Nephron (organoid): Measurements from ENCODE around the gene IRF2BP1.
"Not testable (repeated sequence)": the region's sequence is repeated elsewhere in the genome, so short reads cannot be mapped to it uniquely, and the experiment has no call there.

Experiments
- H3K27ac Mint-ChIP-seq, 3 experiments: 2 replicates each; pipeline ENCODE4 v1.8.0; 2020; ENCODE audit warnings: mixed read lengths in 3 of 3, mild to moderate bottlenecking in 2 of 3, moderate library complexity in 1 of 3
- H3K27me3 Mint-ChIP-seq: 2 replicates; pipeline ENCODE4 v1.8.0; 2021; ENCODE audit warnings: low read depth, mild to moderate bottlenecking, moderate library complexity, mixed read lengths
- H3K36me3 Mint-ChIP-seq: 2 replicates; pipeline ENCODE4 v1.8.0; 2020; ENCODE audit warnings: low read depth, mixed read lengths
- H3K4me1 Mint-ChIP-seq: 2 replicates; pipeline ENCODE4 v1.8.0; 2020; ENCODE audit warnings: mixed read lengths
- H3K4me3 Mint-ChIP-seq, 3 experiments: 2 replicates each; pipeline ENCODE4 v1.8.0; 2020; ENCODE audit warnings: mild to moderate bottlenecking in 3 of 3, mixed read lengths in 3 of 3, moderate library complexity in 2 of 3
- H3K9me3 Mint-ChIP-seq: 2 replicates; pipeline ENCODE4 v1.8.0; 2020; ENCODE audit warnings: mixed read lengths
- CTCF ChIP-seq, 3 experiments: fragments of 200-600 bp; sonication (generic); IDR thresholded peaks; one replicate each; pipeline ENCODE4 v1.5.0; 2021; ENCODE audit warnings: antibody characterized with exemption in 3 of 3; ENCODE audit not compliant: unreplicated experiment in 3 of 3

Gene IRF2BP1

DNA sequence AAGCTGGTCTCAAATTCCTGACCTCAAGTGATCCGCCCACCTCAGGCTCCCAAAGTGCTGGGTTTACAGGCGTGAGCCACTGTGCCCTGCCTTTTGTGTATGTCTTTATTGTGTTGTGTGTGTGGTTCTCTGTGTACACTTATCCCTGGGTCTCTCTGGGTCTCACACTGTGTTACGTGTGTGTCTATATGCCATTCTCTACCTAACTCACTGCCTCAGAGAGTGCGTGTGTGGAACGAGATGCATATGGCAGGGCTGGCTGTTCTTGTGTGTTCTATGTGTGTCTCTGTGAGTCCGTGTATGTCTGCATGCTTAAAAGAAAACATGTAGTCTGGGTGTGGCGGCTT, 11.3 kb downstream of the IRF2BP1 start:
- H3K9me3 Mint-ChIP-seq: no peaks in the 10 kb centered on the region
- H3K4me3 Mint-ChIP-seq: peak overlapping the region in 2 of 3 experiments; percentile 23 to 45
- no peak for TF ChIP-seq CTCF (IDR thresholded peaks at IDR 0.05; ENCODE audit: unreplicated experiment in 3 of 3)
- no peaks in the 10 kb centered on the region for H3K36me3 Mint-ChIP-seq
- peaks cover 23% of the 10 kb centered on the region for H3K4me1 Mint-ChIP-seq
- peaks cover 13% of the 10 kb centered on the region for H3K27me3 Mint-ChIP-seq
- H3K27ac Mint-ChIP-seq: peak overlapping the region; percentile 50 to 62 (median 61)

DNA sequence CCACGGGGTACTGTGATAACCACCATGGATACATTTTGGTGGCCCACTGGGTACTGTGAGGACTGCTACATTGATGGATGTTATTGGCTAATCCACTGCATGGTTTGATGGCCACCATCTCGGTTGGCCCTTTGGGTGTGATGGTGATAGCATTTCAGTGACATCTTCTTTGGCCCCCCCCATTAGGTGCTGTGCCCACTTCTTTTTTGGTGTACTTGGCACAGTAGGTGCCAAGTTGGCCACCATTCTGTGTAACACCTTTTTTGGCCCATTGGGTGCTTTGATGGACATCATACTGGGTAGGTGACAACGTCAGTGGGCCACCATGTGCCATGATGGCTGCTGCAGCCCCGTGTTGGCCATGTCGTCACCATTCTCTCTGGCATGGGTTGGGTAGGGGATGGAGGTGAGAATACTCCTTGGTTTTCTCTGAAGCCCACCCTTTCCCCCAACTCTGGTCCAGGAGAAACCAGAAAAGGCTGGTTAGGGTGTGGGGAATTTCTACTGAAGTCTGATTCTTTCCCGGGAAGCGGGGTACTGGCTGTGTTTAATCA, 12.6 kb downstream of the IRF2BP1 start:
- H3K4me1 Mint-ChIP-seq: peaks cover 17% of the 10 kb centered on the region
- no peak overlapping the region for H3K4me3 Mint-ChIP-seq
- H3K27me3 Mint-ChIP-seq: peaks cover 9% of the 10 kb centered on the region
- TF ChIP-seq CTCF (IDR thresholded peaks at IDR 0.05; ENCODE audit: unreplicated experiment in 3 of 3): no peak
- no peaks in the 10 kb centered on the region for H3K36me3 Mint-ChIP-seq
- no peaks in the 10 kb centered on the region for H3K9me3 Mint-ChIP-seq
- H3K27ac Mint-ChIP-seq: peak overlapping the region in 1 of 3 experiments; percentile 33

DNA sequence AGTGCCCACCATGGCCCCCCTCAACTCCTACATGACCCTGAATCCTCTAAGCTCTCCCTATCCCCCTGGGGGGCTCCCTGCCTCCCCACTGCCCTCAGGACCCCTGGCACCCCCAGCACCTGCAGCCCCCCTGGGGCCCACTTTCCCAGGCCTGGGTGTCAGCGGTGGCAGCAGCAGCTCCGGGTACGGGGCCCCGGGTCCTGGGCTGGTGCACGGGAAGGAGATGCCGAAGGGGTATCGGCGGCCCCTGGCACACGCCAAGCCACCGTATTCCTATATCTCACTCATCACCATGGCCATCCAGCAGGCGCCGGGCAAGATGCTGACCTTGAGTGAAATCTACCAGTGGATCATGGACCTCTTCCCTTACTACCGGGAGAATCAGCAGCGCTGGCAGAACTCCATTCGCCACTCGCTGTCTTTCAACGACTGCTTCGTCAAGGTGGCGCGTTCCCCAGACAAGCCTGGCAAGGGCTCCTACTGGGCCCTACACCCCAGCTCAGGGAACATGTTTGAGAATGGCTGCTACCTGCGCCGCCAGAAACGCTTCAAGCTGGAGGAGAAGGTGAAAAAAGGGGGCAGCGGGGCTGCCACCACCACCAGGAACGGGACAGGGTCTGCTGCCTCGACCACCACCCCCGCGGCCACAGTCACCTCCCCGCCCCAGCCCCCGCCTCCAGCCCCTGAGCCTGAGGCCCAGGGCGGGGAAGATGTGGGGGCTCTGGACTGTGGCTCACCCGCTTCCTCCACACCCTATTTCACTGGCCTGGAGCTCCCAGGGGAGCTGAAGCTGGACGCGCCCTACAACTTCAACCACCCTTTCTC, 13.6 kb downstream of the IRF2BP1 start:
- H3K27me3 Mint-ChIP-seq: peaks cover 18% of the 10 kb centered on the region
- H3K27ac Mint-ChIP-seq: no peak overlapping the region
- H3K36me3 Mint-ChIP-seq: no peaks in the 10 kb centered on the region
- no peak for TF ChIP-seq CTCF (IDR thresholded peaks at IDR 0.05; ENCODE audit: unreplicated experiment in 3 of 3)
- no peak overlapping the region for H3K4me3 Mint-ChIP-seq
- peaks cover 13% of the 10 kb centered on the region for H3K4me1 Mint-ChIP-seq
- no peaks in the 10 kb centered on the region for H3K9me3 Mint-ChIP-seq

- no peak overlapping the region for H3K27ac Mint-ChIP-seq
These were observed 15.1 kb downstream of the IRF2BP1 start for GRCh38 chr19:45870798-45871197.

DNA sequence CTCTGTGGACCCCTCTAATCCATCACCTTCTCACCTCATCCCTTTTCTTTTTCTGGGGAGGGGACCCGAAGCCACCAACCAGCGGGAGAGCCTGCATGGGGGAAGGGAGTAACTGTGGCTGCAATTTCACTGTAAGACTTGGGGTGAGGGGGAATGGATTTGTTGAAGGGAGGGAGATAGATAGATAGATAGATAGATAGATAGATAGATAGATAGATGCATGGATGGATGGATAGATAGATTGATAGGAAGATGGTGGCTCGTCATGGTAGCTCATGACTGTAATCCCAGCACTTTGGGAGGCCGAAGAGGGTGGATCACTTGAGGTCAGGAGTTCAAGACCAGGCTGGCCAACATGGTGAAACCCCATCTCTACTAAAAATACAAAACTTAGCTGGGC, 18.7 kb downstream of the IRF2BP1 start:
- not testable (repeated sequence) for H3K36me3 Mint-ChIP-seq, H3K27ac Mint-ChIP-seq, H3K4me1 Mint-ChIP-seq, H3K4me3 Mint-ChIP-seq, H3K9me3 Mint-ChIP-seq
- peaks cover 59% of the 10 kb centered on the region for H3K27me3 Mint-ChIP-seq

More at GRCh38 chr19:45870798-45871197, 15.1 kb downstream of the IRF2BP1 start:
- no peak overlapping the region for H3K4me3 Mint-ChIP-seq
- peaks cover 5% of the 10 kb centered on the region for H3K4me1 Mint-ChIP-seq
- TF ChIP-seq CTCF (IDR thresholded peaks at IDR 0.05; ENCODE audit: unreplicated experiment in 3 of 3): no peak
- H3K27me3 Mint-ChIP-seq: peaks cover 29% of the 10 kb centered on the region
- no peaks in the 10 kb centered on the region for H3K36me3 Mint-ChIP-seq
- H3K9me3 Mint-ChIP-seq: no peaks in the 10 kb centered on the region

GRCh38 chr19:45866400-45867176, 19.4 kb downstream of the IRF2BP1 start:
- Mint-ChIP-seq H3K9me3 (no peaks in the 10 kb centered on the region), H3K27ac (no peak overlapping the region), H3K36me3 (no peaks in the 10 kb centered on the region), H3K4me3 (no peak overlapping the region), H3K4me1 (peaks cover 9% of the 10 kb centered on the region), H3K27me3 (peaks cover 60% of the 10 kb centered on the region)
- TF ChIP-seq CTCF (IDR thresholded peaks at IDR 0.05; ENCODE audit: unreplicated experiment in 3 of 3): no peak
